RWPE2 (cell line): ENCODE results near the gene SRSF3.

Source experiments
- ATAC-seq: fragments of 200-7000 bp; cut with Tn5 transposase; 3 replicates; pipeline ENCODE4 v1.9.1; 2021; ENCODE audit warnings: low read depth
- DNase-seq: peaks from one replicate; pipeline ENCODE4 v3.0.0-alpha.2; 2020; ENCODE audit warnings: low spot score
- H3K27ac ChIP-seq: fragments of 450-650 bp; 2 replicates; pipeline ENCODE4 v1.5.1; 2017; ENCODE audit warnings: mild to moderate bottlenecking; ENCODE audit not compliant: poor library complexity, severe bottlenecking
- H3K27me3 ChIP-seq: fragments of 250-450 bp; sonication (Bioruptor Pico); 2 replicates; pipeline ENCODE4 v1.5.1; 2021; ENCODE audit warnings: mild to moderate bottlenecking, moderate library complexity; ENCODE audit not compliant: insufficient read depth, poor library complexity, severe bottlenecking
- H3K36me3 ChIP-seq: fragments of 250-450 bp; sonication (Bioruptor Pico); 2 replicates; pipeline ENCODE4 v1.5.1; 2020; ENCODE audit warnings: low read depth, mild to moderate bottlenecking, moderate library complexity
- H3K4me1 ChIP-seq: fragments of 250-450 bp; sonication (Bioruptor Pico); 2 replicates; pipeline ENCODE4 v1.5.1; 2021; ENCODE audit warnings: mild to moderate bottlenecking, moderate library complexity; ENCODE audit not compliant: insufficient read depth, poor library complexity, severe bottlenecking
- H3K4me3 ChIP-seq: fragments of 250-450 bp; sonication (Bioruptor Pico); 2 replicates; pipeline ENCODE4 v1.5.1; 2021; ENCODE audit warnings: mild to moderate bottlenecking, moderate library complexity; ENCODE audit not compliant: severe bottlenecking
- H3K9me3 ChIP-seq: fragments of 250-450 bp; sonication (Bioruptor Pico); 2 replicates; pipeline ENCODE4 v1.5.1; 2021; ENCODE audit warnings: mild to moderate bottlenecking, moderate library complexity; ENCODE audit not compliant: severe bottlenecking
- TF ChIP-seq, protein P1 (sequence below): fragments of 450-650 bp; IDR thresholded peaks from one replicate; pipeline ENCODE4 v1.5.1; 2017; ENCODE audit warnings: mild to moderate bottlenecking, moderate library complexity; ENCODE audit not compliant: poor library complexity, severe bottlenecking

SRSF3 gene

DNA sequence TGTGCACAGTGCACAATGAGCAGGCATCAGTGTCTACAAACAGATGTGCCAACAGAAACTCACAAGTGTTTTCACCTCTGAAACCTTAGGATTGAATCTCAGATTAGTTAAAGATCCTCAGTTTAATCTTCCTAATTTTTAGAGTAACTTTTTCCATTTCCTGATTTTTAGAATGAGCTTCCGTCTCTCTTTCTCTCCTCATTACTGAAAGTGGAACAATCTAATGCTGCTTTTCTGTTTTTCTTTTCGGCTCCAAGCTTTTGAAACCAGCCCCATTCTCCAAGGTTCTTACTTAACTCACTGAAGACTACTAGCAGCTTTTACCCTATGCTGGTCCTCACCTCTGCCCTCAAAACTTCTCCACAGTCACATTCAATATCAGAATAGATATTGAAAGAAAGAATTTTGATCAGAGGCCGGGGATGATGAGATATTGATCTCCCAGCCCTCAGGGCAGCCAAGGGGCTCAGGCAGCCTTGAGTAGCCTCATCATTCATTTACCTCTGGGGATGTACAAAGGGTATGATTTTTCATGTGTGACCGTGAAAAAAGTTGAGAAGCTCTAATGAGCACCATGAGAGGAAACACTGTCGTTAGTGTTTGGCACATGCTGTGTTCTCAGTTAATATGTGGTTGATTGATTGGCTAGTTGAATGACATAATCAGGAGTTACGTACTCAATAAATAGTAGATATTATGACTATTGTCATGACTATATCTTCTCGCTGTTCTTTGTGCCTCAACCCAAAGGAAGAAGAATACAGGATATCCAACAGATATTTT lies 35.0 kb upstream of the SRSF3 start:
- H3K27me3 ChIP-seq, result no peaks in the 10 kb centered on the region
- no peaks in the 10 kb centered on the region for H3K36me3 ChIP-seq
- no peak for DNase-seq
- no peak overlapping the region for H3K27ac ChIP-seq
- no peaks in the 10 kb centered on the region for H3K9me3 ChIP-seq
- TF ChIP-seq, protein P1, sequence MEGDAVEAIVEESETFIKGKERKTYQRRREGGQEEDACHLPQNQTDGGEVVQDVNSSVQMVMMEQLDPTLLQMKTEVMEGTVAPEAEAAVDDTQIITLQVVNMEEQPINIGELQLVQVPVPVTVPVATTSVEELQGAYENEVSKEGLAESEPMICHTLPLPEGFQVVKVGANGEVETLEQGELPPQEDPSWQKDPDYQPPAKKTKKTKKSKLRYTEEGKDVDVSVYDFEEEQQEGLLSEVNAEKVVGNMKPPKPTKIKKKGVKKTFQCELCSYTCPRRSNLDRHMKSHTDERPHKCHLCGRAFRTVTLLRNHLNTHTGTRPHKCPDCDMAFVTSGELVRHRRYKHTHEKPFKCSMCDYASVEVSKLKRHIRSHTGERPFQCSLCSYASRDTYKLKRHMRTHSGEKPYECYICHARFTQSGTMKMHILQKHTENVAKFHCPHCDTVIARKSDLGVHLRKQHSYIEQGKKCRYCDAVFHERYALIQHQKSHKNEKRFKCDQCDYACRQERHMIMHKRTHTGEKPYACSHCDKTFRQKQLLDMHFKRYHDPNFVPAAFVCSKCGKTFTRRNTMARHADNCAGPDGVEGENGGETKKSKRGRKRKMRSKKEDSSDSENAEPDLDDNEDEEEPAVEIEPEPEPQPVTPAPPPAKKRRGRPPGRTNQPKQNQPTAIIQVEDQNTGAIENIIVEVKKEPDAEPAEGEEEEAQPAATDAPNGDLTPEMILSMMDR, result no peak
- no peaks in the 10 kb centered on the region for H3K4me1 ChIP-seq
- no peak overlapping the region for H3K4me3 ChIP-seq
- ATAC-seq, result no peak

DNA sequence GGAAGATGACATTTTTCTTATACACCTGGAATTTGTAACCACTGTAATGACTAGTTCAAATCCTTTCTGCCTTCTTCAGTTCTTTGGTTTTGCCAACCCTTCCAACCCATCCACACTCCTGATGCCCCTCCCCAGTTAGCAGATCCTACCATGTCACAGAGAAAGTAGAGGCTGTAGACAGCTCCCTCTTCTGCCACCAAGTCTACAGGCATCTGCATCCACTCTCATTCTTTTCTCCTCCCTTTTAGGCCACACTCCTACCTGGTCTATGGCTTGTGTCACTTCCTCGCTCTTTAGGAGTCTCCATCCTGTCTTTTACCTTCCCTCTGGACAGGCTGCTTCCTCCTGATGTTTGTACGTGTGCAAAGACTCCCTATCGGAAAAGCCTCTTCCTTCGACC lies 33.3 kb upstream of the SRSF3 start:
- no peaks in the 10 kb centered on the region for H3K27me3 ChIP-seq
- H3K4me1 ChIP-seq, result no peaks in the 10 kb centered on the region
- no peaks in the 10 kb centered on the region for H3K9me3 ChIP-seq
- DNase-seq, result no peak
- no peak for ATAC-seq
- TF ChIP-seq, protein P1, result no peak
- H3K4me3 ChIP-seq, result no peak overlapping the region
- no peak overlapping the region for H3K27ac ChIP-seq
- no peaks in the 10 kb centered on the region for H3K36me3 ChIP-seq

DNA sequence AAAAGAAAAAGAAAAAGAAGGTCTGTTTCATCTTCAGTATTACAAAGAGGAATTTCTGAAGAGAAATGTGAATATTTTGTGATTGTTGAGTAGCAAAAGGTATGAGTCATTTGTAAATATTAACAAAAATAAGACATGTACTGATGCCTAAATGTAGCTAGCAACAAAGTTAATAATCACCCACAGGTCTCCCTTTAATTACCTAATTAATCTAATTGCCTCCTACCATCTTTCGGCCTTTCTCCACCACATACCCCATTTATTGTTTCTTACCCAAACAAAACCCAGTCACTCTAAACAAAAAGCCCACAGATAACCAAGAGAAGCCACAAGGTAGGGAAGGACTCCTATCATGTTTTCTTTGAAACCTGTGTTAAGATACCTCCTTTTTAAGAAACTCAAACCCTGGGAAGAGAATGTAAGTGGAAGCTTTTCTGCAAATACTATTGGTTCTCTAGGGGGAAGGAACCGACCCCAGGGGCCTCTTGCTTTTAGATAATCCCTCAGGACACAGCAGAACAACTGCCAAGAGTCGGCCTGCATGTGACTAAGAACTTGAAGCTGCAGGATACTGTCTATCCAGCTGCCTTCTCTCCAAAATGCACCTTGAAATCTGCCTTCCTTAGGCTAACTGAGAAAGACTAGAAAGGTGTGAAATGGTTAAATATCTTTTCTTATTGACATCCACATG lies 30.8 kb upstream of the SRSF3 start:
- TF ChIP-seq, protein P1, result no peak
- H3K27ac ChIP-seq, result no peak overlapping the region
- H3K36me3 ChIP-seq, result no peaks in the 10 kb centered on the region
- no peaks in the 10 kb centered on the region for H3K4me1 ChIP-seq
- ATAC-seq, result no peak
- DNase-seq, result no peak
- H3K27me3 ChIP-seq, result no peaks in the 10 kb centered on the region
- H3K4me3 ChIP-seq, result no peak overlapping the region
- no peaks in the 10 kb centered on the region for H3K9me3 ChIP-seq

DNA sequence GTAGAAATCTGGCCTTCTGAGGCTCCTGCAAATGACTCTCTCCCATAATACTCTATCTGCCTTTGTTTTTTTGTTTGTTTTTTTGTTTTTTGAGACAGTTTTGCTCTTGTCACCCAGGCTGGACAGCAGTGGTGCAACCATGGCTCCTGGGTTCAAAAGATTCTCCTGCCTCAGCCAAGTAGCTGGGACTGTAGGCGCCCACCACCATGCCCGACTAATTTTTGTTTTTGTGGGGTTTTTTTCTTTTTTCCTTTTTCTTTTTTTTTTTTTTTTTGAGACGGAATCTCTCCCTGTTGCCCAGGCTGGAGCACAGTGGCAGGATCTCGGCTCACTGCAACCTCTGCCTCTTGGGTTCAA lies 30.3 kb upstream of the SRSF3 start:
- no peaks in the 10 kb centered on the region for H3K9me3 ChIP-seq
- DNase-seq (no peak), ATAC-seq (no peak)
- no peak overlapping the region for H3K27ac ChIP-seq
- no peaks in the 10 kb centered on the region for H3K4me1 ChIP-seq
- TF ChIP-seq, protein P1, result no peak
- no peak overlapping the region for H3K4me3 ChIP-seq
- H3K27me3 ChIP-seq, result no peaks in the 10 kb centered on the region
- no peaks in the 10 kb centered on the region for H3K36me3 ChIP-seq

DNA sequence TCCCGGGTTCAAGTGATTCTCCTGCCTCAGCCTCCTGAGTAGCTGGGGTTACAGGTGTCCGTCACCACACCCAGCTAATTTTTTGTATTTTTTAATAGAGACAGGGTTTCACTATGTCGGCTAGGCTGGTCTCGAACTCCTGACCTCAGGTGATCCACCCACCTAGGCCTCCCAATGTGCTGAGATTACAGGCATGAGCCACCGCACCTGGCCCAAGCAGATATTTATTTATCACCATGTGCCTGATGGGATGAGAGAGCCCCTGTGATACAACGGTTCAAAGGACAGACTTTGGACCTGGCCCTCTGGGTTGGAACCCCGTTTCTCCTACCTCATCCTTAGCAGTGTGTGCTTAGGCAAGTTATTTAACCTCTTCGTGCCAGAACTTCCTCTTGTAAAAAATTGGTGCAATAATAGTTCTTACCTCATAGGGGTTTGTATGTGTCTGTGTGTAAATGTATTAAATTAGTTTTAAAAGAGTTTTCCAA lies 27.7 kb upstream of the SRSF3 start:
- Histone ChIP-seq H3K27ac (no peak overlapping the region), H3K4me1 (no peaks in the 10 kb centered on the region), H3K9me3 (no peaks in the 10 kb centered on the region), H3K36me3 (no peaks in the 10 kb centered on the region), H3K27me3 (no peaks in the 10 kb centered on the region), H3K4me3 (no peak overlapping the region)
- ATAC-seq, result no peak
- no peak for DNase-seq
- TF ChIP-seq, protein P1, result no peak
